T-helper 1 cell treated with Interleukin-12 subunit alpha and Interleukin-12 subunit beta and Interleukin-4 antibody, amounts not matched to agents 30 ng/mL and 1 ng/mL, for 36 hours (primary cell): ENCODE measurements around the gene TP53AIP1. TPM values are rescaled to one million over a fixed set of nuclear protein-coding genes. Genes with fewer than 3 reads are reported as not detected.
"Not testable (repeated sequence)": the region's sequence is repeated elsewhere in the genome, so short reads cannot be mapped to it uniquely, and the experiment has no call there.

Experiments
- intact Hi-C: fragments of 100-400 bp; cut with micrococcal nuclease; formaldehyde crosslinking; loops from one replicate; pipeline ENCODE4 v1.15.1; 2024
- total RNA-seq: library from RNA; stranded (reverse); gene quantifications from 2 replicates; pipeline ENCODE4 v1.2.3, GENCODE V29; 2022

Gene TP53AIP1
- total RNA-seq, 1 donor from 2014 or later = not detected

DNA sequence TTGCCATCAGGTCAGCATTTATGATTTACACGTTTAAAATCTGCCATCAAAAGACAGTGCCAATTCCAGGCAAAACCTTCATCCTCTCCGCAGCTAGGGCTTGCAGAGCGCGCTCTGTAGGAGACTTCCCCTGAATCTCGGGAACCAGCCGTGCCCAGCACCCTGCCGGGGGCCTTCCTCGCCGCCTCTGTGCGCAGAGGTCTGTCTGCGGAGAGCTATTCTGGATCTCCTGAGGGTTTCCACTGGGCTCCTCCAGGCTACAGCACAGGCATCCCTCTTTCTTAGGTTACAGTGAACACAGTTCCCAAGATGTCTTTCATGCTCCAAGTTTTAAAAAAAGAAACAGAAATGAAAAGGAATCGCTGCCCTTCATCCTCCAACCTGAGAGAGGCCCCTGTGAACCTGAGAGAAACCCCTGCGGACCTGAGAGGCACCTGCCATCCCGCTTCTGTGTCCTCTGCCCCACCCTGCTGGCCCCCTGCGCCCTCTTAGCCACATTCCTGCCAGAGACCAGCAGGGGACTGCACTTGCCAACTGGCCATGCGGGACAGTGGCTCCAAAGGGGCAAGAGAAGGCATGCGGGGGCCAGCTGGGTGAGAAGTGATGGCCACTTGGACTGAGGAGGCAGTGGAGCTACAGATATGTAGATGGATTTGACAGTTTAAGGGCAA, 16.1 kb downstream of the TP53AIP1 start:
- intact Hi-C loops = no loop called here

DNA sequence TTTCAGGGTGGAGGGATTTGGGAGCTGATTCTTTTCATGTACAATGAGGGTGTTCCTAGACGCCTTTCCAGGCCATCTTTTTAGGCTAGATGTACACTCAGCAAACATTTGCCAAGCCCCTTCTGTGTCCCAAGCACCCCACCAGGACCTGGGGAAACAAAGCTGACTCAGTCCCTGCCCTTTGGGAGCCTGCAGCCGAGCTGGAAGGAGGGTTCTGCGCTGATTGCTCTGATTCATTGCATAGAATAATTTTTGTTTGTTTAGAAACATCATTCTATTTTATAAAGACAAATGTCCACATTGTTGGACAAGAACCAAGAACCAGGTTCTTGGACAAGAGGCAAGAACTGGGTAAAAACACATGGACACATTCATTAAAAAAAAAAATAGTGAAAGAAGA, 16.7 kb downstream of the TP53AIP1 start:
- intact Hi-C loops = no loop called here

DNA sequence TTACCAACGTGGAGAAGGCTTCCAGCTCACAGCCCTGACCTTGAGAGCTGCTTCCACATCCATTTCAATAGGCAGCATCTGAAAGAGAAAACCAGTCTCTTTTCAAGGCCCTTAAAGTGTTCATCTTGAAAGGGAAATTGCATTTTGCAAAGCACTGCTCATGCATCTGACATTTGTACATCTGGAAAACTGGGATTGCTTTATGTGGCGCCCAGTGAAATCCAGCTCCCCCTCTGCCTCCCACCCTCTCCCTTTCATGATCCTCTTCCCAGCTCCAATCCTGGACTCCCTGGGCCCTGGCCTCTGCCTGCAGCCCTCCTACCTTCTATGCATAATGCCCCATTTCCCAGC, 17.4 kb downstream of the TP53AIP1 start:
- intact Hi-C loops = no loop called here

DNA sequence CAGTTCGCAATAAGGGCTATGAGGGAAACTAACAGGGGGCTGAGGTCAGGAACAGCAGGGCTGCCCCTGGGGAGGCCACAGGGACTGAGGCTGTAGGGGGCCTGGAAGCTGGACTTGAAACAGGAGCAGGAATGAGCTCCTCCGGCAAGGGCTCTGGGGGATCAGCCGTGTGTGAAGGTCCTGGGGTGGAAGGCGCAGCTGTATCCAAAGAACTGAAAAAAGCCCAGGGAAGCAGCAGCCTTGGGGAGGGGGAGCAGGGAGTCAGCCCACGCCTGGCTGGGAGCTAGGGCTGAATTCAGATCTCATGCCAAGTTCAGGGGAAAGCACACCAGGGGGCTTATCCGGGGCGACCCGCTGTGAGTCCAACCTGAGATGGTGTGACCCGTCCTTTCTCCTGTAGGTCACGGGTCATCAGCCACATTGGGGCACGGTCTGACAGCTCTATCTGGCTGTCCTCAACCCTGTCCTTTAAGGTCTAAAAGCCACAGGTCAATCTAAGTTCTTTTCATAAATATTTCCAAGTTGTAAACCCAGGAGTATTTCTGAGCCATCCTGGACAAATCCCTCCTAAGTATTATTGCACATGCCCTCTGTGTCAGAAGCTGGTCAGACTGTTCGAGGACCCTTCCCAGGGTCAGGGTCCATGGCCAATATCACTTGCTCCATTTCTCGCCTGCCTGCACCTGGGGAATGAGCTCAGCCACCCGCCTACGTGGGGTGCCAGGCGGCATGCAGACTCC, 18.0 kb downstream of the TP53AIP1 start:
- intact Hi-C loops = no loop called here

DNA sequence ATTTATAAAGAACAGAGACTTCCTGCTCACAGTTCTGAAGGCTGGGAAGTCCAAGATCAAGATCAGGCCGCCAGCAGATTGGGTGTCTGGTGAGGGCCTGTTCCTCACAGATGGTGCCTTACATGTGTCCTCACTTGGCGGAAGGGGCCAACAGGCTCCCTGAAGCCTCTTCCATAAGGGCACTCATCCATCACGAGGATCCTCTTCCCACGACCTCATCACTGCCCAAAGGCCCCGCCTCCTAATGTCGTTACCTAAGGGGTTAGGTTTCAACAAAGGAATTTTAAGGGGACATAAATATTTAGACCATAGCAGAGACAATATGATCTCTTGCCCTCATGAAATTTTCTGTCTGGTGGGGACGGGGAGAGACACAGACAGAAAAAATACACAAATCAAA, 18.6 kb downstream of the TP53AIP1 start:
- intact Hi-C loops = no loop called here

DNA sequence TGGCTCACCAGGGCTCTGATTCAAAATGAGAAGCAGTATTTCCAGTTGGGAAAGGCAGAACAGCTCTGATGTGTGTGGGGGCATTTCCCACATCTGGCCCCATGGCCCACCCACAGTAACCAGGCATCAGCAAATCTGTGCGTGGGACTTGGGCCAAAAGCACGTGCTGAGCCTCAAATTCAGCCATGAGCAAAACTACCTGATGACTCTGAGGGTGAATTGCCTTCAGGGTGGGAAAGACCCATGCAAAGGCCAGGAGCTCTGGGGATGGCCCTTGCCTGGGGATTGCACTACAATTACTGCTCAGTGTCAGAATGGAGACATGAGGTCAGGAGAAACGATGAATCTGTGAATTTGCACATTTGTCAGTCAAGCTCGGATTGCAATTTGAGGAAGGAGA, 20.9 kb downstream of the TP53AIP1 start:
- intact Hi-C loops = no loop called here

DNA sequence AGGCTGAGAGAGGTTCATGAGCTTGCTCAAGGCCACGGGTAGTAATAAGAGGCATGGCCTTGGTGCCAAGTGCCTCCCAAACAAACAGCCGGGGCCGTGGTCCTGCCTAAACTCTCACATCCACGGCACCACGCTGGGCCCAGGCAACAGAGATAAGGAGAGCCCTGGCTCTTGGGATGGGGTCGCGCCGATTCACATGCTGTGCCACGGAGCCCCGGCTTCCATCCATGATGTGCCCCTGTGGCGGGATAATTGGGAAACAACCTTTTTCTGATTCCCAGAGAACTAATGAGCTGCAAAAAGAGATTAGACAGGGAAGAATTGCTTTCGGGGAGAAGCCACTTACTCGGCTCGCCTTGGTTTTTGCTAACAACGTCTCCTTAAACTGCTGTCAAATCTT, 22.0 kb downstream of the TP53AIP1 start:
- intact Hi-C loops = no loop called here

DNA sequence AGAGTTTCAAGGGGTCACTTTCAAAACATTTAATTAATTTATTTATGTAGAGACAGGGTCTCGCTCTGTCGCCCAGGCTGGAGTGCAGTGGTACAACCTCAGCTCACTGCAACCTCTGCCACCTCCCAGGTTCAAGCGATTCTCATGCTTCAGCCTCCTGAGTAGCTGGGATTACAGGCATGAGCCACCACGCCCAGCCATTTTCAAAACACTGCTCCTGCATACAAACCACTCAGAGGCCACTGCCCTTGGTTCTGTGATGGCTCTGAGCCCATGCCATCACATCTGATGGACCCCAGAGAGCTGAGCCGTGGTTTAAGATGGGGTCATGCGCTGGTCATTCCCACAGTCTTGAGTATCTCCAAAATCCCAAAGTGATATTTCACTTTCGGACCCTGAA, 23.0 kb downstream of the TP53AIP1 start:
- intact Hi-C loops = not testable (repeated sequence)

DNA sequence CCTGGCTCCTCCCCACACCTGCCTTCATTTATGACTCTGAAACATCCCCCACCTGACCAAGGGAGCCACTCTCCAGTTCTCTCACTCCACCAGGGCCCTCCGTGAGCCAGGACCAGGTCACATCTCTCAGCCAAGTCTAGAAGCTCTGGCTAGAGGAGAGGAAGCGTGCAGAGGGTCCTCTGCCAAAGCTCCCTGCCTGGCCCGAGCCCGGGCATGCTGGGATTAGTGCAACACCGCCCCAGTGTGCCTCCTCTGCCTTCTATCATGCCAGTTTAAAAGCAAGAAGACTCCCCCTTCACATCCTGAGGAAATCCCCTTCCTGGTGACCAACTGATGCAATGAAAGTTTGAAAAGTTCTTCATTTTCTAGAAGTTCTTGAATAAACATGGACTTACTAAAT, 23.5 kb downstream of the TP53AIP1 start:
- intact Hi-C loops = no loop called here

DNA sequence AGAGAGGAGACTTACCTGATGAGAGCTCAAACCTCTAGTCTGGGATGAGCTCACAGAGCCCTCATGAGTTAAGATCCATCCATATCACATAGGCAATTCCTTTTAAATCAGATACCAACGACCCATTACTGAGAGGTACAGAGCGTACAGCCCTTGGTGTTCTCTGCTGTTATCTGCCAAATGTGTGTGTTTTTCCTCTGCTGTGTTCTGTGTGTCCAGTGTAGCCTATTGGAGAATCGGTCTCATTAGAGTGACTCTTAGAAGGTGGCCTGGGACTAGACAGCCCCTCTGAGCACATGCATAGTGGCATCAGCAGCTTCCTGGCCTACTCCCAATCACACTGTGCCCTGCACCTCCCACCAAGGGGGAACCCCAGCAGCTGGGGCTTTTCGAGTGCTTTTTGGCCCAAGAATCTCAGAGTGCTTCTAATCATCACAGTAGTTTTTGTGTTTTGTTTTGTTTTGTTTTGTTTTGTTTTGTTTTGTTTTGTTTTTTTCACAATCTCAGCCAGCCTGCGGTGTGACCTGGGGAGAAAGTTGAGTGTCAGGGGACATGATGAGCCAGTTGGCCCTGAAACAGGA, 25.4 kb downstream of the TP53AIP1 start:
- intact Hi-C loops = no loop called here

DNA sequence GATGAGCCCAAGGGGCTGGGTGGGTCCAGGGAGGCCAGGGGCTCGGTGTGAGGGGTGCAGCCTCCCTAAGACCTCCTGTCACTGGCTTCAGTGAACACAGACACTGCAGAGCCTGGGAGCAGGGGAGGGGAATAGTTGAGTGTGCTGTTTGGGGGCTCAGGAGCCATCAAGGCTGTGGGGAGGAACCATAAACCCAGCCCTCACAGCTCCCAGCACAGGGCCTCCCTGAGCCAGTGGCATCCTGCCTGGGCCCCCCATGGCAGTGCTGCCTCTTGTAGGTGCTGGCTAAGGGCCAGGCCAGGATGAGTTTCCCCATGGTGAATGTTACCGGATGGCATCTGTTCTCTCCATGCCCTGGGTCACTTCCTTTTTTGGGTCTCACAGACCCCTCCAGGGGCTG, 26.0 kb downstream of the TP53AIP1 start:
- intact Hi-C loops = no loop called here

DNA sequence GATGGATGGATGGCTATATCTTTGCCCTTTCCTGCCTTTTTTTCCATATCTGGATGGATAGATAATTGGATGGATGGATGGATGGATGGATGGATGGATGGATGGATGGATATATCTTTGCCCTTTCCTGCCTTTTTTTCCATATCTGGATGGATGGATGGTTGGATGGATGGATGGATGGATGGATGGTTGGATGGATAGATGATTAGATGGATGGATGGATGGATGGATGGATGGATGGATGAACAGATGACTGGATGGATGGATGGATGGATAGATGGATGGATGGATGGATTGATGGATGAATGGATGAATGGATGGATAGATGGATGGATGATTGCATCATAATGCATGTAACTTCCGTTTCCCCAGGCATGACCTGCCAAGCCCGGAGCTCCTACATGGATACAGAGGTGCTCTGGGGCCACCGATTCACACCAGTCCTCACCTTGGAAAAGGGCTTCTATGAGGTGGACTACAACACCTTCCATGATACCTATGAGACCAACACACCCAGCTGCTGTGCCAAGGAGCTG, 26.6 kb downstream of the TP53AIP1 start:
- intact Hi-C loops = no loop called here

DNA sequence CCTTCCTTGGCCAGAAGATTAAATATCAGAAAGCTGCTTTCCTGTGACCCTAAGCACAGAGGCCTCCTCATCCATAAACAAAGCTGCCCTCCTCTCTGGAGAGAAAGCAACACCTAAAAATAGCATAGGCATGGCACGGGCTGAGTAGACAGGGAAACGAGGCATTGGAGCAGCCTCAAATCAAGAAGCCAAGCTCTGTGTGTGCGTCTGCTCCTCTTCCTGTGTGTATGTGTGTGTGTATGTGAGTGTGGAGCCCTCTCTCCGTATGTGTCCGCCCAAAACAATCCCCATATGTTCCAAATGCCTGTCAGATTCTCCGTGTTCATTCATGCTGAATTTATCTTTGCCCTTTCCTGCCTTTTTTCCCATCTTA, 27.5 kb downstream of the TP53AIP1 start:
- intact Hi-C loops = no loop called here

DNA sequence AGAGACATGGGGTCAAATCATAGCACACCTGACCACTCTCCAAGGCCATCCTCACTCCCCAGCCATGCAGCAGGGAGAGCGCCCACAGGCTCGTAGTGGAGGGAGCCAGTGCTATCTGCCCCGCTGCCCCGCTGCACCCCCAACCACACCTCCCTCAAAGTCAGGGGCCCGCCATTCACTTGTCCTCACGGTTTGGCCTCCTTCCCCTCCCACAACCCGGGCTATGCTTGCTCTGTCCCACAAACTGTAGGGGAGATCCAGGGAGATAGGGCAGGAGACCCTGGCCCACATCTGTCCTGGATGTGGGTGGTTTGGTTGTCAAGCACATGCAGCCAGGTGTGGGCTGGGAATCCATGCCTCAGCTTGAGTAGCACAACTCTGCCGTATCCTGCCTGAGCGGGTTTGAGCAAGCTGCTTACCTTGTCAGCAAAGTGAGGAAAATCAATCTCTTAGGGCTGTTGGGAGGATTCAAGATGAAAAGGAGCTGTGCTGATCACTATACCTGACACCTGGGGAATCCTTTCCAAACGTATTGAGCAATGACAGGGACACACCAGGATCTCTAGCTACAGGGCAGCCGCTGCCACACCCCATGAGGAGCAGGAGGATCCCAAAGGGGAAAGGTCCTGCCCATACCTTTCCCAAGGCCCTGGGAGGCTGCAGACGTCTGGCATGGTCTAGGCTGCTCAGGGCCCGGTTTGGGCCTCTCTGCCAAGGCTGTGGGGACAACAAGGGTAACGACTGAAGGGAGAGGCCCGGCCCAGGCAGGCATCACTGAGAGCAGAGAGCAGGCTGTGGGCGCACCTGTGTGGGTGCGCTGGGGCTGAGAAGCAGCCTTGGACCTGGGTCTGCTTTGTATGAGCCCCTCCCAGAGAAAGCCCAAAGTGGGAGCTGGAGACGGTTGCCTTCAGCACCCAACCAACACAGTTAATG, 28.2 kb downstream of the TP53AIP1 start:
- intact Hi-C loops = no loop called here

DNA sequence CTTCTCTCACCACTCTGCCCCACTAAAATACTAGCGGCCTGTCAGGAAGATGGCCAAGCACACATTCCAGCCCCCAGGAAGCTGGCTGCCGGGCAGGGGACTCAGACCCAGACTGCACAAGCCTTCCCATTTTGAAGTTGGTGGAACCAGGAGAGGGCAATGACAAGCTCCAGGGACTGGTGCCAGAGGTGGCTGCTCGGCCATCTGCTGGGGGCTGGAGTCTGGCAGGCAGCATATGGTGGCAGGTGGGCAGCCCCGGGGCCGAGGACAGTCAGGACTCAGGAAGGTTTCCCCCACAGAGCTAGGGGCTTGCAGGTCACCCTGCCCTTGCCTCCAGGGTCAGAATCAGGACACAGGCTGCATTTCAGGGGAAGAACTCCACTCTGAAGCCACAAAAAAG, 28.9 kb downstream of the TP53AIP1 start:
- intact Hi-C loops = no loop called here

DNA sequence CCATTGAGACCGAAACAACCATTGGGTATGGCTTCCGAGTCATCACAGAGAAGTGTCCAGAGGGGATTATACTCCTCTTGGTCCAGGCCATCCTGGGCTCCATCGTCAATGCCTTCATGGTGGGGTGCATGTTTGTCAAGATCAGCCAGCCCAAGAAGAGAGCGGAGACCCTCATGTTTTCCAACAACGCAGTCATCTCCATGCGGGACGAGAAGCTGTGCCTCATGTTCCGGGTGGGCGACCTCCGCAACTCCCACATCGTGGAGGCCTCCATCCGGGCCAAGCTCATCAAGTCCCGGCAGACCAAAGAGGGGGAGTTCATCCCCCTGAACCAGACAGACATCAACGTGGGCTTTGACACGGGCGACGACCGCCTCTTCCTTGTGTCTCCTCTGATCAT, 31.0 kb downstream of the TP53AIP1 start:
- intact Hi-C loops = no loop called here

DNA sequence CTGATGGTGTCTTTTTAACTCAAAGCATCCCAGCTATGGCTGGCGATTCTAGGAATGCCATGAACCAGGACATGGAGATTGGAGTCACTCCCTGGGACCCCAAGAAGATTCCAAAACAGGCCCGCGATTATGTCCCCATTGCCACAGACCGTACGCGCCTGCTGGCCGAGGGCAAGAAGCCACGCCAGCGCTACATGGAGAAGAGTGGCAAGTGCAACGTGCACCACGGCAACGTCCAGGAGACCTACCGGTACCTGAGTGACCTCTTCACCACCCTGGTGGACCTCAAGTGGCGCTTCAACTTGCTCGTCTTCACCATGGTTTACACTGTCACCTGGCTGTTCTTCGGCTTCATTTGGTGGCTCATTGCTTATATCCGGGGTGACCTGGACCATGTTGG, 31.4 kb downstream of the TP53AIP1 start:
- intact Hi-C loops = no loop called here

DNA sequence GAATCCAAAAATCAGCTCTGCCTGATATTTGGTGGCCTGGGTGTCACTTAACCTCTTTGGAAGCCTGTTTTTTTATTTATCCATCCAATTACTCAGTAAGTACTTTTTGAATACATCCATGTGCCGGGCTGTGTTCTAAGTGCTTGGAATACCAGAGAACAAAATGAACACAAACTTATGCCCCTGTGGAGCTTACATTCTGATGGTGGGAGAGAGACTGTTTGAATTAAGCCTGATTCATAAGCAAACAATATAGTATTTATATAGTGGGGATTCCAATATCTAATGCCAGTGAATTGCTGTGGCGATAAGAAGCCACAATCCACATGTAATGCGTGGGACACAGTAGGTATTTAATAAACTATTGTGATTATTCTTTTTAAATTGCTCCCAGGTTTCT, 32.1 kb downstream of the TP53AIP1 start:
- intact Hi-C loops = no loop called here

DNA sequence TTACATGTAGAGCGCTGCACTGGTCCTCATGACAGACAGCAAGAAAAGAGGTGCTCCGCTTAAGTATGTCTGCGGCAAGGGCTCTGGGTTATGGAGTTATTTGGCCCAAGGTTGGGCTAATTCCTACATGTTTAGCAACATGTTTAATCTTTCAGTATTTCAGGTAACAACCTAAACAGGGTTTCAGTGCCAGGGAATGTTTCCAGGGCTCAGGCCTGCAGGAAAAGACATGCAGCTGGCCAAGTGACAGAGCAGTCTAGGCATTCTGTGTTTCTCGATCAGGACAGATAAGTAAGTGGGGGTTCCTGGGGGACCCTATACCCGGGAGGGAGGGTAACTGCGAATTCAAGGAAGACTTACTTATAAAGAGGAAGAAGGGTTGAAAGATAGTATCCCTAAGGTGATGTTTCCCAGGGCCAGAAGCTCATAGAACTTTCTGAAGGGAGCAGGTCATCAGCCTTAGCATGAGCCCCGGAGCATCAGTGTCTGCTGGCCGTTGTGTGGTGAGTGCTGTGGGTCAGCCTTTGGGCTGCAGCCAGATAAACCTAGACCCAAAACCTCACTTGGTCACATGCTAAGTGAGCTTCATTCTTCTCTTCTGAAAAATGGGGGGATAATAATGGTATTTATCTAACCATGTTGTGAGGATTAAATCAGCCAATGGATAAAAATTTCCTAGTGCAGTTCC, 33.1 kb downstream of the TP53AIP1 start:
- intact Hi-C loops = no loop called here

DNA sequence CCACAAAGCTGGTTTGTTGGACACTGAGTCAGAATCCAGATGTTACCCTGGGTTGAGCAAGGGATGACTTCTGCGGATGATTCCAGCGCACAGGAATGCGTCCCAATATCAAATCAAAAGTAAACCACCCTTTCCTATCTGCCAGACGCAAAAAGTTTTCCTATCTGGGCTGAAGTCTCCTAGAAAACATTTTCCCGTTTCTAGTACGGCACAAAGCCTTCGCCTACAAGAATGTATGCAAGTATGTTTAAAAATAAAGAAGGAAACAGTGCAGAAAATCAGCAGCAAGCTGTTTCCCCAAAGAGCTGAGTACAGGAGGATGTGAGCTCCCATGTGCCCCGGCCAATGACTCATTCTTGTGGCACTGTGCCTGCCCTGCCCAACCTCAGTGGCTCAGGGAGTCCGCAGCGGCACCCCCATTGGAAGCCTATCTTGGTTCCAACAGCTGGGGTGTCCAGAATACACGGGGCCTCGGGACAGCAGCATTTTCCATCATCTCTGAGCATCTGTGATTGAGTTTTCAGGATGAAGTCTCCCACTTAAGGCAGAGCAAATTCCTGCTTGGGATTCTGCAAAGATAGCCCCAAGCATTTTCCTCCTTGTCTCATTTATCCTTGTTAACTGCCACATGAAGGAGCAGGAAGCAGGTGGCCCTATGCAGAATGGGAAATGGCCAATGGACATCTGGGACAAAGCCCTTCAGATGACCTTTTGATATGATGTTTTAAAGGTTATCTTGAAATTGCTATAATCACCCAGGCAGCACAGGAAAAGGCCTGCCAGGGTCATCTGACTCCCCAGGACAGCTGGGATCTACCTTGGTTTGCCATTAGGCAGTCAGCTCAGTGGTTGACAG, 34.1 kb downstream of the TP53AIP1 start:
- intact Hi-C loops = no loop called here
